ENCODE measurements around the gene ATP10A.

Gene ATP10A

DNA sequence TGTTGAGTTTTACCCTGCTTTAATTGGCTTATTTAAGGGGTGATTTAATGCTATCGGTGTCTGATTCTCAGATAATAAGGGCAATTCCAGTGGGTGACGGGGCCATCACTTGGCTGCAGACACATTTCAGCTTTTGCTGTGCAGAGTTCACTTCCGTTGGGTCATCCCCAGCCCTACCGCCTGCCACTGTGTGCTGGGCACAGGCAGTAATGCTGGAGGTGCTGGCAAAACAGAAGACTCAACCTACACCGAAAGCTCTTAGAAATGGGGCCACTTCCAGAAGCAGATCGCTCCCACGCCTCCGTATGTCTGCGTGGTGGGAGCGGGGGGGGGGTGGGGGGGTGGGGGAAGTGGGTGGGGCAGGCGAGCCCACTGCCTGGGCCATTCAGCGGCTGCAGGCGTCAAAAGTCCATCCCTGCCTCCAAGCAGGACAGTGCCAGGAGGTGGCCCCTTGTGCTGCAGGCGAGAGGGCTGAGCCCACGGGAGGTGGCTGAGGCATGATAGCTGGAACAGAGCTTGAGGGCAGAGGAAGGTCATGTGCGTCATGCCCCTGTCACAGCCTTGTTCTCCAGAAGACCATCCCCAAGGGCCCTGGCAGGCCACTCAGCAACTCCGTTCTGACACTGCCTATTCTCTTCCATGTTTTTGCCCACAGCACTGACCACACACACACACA lies 128.3 kb downstream of the ATP10A start:
- no peak for DNase-seq

- no peak for DNase-seq
These were observed 129.1 kb downstream of the ATP10A start for GRCh38 chr15:25733856-25734679.

- DNase-seq, result no peak
These were observed 129.9 kb downstream of the ATP10A start for GRCh38 chr15:25733036-25733855.

DNA sequence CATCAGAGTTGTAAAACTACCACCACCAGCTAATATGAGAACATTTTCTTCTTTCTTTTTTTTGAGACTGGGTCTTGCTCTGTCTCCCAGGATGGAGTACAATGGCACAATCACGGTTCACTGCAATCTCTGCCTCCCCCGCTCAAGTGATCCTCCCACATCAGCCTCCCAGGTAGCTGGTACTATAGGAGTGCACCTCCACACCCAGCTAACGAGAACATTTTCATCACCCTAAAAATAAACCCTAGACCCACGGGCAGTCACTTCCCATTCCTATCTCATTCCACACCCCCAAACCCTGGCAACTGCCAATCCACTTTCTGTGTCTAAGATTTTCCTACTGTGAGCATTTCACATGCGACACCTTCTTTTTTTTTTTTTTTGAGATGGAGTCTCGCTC lies 130.9 kb downstream of the ATP10A start:
- no peak for DNase-seq

DNA sequence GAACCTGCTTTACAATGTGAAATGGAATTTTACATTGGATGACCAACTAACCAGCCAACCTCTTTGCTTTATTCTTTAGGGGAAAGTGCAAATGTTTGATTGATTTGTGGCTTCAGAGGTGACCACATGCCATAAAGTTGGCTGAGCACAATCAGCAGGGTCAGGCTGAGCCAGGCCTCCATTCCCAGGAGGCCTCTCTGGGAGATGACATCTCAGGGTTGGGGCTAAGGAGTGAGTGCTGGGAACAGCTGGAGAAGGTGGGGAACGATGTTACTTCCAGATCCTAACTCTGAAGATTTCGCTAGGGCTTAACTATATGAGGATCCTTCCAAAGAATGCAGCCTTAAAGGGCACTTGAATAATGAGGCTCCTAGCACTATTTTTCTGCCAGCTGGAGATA lies 131.7 kb downstream of the ATP10A start:
- no peak for DNase-seq

GRCh38 chr15:25730918-25731317 lies 132.2 kb downstream of the ATP10A start:
- DNase-seq, result no peak

GRCh38 chr15:25728816-25729215 lies 134.3 kb downstream of the ATP10A start:
- no peak for DNase-seq

DNA sequence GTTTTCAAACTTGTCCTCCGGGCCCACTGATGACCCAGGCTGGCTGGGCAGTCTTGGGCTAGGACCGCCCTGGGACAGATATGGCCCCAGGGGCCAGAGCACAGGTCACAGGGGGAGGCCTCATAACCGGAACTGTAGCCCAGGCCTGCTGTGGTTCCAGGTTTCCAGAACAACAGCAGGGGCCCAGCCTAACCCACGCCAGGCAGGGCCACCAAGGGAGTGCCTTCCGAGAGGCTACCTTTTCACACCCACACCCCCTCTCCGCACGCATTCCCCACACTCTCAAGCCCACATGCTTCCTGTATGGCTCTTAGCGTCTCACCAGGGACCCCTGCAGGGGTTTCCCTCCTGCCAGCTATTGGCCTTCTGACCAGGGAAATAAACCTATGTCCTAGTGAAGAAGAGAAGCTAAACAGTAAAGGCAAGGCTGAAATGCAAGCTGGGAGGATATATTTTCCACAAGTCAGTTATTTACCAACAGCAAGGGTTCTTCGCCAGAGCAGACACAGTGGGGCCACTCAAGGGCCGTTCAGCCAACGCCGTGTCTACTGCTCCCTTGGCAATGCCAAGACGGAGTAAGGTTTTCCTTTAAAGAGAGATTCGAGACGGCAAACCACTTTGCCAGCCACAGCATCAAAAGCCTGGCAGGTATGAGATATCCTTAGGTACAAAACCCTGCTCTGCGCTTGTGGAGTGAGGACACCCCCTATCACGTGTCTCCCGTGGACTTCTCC lies 135.1 kb downstream of the ATP10A start:
- DNase-seq, result no peak

GRCh38 chr15:25727116-25727515 lies 136.0 kb downstream of the ATP10A start:
- DNase-seq, result no peak

DNA sequence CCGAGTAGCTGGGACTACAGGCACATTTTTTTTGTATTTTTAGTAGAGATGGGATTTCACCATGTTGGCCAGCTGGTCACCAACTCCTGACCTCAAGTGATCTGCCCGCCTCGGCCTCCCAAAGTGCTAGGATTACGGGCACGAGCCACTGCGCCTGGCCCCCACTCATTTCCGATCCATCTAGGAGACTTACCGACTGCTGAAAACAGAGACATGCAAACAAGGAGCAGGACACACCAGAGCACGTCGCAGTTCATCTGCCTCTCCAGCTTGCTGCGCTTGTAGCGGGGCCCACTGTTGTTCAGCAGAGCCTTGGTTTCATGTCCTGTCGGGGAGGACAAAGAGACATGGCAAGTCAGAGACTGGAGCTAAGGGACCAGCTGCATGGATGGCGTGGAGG lies 137.4 kb downstream of the ATP10A start:
- no peak for DNase-seq

DNA sequence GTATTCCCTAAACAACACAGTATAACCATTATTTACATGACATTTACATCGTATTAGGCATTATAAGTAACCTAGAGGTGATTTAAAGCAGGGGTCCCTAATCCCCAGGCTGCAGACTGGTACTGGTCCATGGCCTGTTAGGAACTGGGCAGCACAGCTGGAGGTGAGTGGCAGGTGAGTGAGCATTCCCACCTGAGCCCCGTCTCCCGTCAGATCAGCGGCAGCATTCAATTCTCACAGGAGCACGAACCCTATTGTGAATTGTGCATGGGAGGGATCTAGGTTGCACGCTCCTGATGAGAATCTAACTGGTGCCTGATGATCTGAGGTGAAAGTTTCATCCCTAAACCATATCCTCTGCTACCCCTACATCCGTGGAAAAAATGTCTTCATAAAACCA lies 138.2 kb downstream of the ATP10A start:
- DNase-seq, result no peak

- no peak for DNase-seq
These were observed 141.5 kb downstream of the ATP10A start for GRCh38 chr15:25721605-25721955.

GRCh38 chr15:25719101-25719985 lies 143.8 kb downstream of the ATP10A start:
- DNase-seq, result no peak

- no peak for DNase-seq
These were observed 144.5 kb downstream of the ATP10A start for GRCh38 chr15:25718597-25718996.

- no peak for DNase-seq
These were observed 145.0 kb downstream of the ATP10A start for GRCh38 chr15:25718169-25718536.

DNA sequence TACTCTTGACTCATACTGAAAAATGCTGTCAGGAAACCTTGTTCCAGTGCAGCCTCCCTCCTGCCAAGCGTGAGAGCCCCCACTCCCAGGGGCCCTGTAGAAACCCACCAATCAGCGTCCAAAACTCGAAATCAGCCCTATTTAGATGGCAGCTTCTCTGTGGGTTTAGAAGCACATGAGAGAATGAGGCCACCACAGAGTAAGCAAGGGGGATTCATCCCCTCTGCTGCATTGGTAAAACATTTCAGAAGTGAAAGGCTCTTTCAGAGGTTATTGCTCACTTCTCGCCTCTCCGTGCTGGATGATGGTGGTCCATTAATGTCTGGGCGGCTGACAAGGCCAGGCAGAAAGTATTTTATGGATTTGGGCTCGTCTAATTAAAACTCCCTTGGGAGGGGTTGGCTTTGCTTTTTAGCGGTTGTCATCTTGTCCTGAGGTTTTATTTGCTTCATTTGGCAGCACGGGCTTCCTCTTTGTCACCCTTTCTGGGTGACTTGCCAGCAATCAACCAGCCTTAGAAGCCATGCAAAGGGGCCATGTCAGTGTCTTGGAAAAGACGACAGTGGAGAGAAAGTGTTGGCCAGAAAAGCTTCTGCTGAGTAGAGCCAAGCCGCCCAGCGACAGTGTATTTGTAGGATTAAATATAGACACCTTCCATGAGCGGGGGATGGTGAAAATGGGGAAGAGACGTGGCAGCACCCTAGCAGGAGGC lies 145.5 kb downstream of the ATP10A start:
- no peak for DNase-seq

GRCh38 chr15:25717127-25717456 lies 146.0 kb downstream of the ATP10A start:
- no peak for DNase-seq

DNA sequence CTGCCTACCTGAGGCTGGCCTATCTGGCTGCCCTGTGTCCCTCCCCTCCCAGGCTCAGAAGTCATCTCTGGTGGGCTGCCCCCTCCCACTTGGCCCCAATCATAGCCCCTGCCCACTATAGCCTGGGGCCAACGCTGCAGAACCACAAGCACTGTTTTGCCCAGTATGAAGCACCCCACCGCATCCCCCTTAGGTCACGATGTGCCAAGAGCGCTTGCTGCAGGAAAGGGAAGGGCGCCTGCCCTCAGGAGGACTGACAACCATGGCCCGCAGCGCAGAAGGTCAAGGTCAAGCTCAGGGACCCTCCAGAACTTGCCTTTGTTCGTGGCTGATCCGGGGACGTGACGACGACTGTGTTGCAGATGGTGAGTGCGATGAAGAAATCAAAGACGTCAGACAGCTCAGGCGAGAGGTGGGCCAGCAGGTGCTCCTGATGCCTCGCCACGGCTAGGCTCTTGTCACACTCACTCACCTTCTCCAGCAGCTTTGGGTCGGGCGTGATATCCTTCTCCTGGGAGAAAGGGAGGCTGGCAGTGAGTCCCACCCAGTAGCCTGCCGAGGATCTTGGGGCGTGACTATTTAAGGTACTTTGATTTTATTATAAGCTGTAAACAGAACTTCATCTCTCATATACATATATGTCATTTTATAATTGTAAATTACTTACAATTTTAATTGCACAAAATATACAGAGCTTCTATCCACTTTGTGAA lies 146.6 kb downstream of the ATP10A start:
- no peak for DNase-seq

GRCh38 chr15:25715536-25716413 lies 147.4 kb downstream of the ATP10A start:
- DNase-seq, result no peak

- no peak for DNase-seq
These were observed 148.6 kb downstream of the ATP10A start for GRCh38 chr15:25714538-25714840.
